ELF-1 (cell line): ENCODE measurements around the gene FNBP1.
A peak's percentile ranks its signal among the peaks of the same experiment; 100 is the strongest.

Source experiments
- DNase-seq: peaks from one replicate; pipeline ENCODE4 v3.0.0-alpha.2; 2016; ENCODE audit warnings: low read depth, low spot score

FNBP1 gene

DNA sequence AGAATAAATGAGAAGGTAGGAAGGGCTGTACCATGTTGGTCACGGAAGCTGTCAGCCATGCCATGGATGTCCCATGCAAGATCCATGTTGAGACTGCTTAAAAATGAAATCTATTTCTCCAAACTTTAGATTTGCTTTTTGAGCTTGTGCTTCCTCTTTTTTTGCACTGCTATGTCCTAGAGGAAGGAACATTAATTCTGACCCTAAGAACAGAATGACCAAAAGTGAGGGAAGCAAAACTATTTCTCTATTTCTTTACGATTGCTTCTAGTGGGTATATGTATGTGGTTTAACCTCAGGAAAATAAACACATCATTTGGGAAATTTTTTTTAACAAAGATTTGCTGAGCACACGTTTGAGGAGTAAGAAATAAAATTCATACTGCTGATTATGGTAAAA lies 123.1 kb downstream of the FNBP1 start:
- no peak for DNase-seq

DNA sequence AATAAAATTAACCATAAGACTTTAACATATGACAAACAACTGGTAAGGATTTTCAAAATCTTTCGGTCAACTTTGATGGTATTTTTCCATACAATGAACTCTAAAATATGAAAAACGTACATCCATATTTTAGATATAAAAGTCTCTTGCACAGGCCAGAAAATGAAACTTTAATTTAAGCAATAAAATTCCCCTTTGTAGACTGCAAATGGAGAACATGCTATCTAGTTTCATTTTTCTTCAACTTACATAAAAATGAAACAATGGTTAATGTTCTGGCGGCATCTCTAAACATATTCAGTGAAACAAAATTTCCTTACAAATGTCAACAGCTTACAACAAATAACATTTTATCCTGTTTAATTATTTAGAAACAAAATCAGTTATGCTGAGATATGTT lies 123.7 kb downstream of the FNBP1 start:
- DNase-seq = no peak

- DNase-seq = no peak
Measured at GRCh38 chr9:129918296-129918950, 124.6 kb downstream of the FNBP1 start.

GRCh38 chr9:129916707-129917106 lies 126.3 kb downstream of the FNBP1 start:
- DNase-seq = no peak

DNA sequence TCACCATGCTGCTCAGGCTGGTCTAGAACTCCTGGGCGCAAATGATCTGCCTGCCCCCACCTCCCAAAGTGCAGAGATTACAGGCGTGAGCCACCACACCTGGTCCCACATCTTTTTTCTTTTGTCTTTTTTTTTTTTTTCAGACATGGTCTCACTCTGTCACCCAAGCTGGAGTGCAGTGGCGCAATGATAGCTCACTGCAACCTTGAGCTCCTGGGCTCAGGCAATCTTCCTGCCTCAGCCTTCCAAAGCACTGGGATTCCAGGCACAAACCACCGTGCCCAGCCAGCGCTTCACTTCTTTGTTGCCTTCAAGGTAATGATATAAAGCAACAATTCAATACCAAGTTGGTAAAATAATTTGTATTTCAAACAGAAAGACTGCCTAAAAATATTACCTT lies 128.9 kb downstream of the FNBP1 start:
- no peak for DNase-seq

- DNase-seq = peak; percentile 18
Measured at GRCh38 chr9:129910628-129911567, 132.1 kb downstream of the FNBP1 start.

- no peak for DNase-seq
Measured at GRCh38 chr9:129909851-129910250, 133.1 kb downstream of the FNBP1 start.

- DNase-seq = peak; percentile 18
Measured at GRCh38 chr9:129908906-129909305, 134.1 kb downstream of the FNBP1 start.

DNA sequence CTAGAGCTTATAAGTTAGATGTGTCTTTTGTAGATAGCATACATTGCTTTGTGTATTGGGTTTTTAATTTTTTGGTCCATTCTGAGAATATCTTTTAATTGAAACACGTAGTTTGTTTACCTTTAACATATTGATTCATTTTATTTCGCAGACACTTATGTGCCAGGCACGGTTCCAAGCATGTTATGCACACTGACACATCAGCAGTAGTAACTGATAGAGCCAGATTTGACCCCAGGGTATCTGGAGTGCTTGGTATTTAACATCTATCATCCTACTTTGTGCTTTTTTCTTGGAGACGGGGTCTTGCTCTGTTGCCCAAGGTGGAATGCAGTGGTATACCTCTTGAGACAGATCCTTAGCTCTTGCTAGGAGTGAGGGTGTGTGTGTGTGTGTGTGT lies 135.8 kb downstream of the FNBP1 start:
- DNase-seq = no peak

GRCh38 chr9:129906298-129906697 lies 136.7 kb downstream of the FNBP1 start:
- no peak for DNase-seq

GRCh38 chr9:129904734-129905133 lies 138.3 kb downstream of the FNBP1 start:
- no peak for DNase-seq

DNA sequence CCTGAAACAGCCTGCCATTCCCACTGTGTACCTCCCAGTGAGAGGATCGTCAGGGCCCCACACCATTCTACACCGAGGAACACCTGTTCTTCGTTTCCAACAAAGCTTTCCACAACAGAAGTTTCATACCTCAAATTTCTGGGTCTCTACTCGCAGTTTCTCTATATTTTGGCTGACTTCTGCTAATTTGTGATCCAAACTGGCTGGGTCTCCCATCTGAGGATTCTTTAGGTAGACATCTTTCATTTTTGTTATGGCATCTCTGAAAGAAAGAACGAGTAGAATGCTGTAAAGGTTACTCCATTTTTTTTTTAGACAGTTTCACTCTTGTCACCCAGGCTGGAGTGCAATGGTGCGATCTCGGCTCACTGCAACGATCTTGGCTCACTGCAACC lies 140.3 kb downstream of the FNBP1 start:
- DNase-seq = no peak

GRCh38 chr9:129901993-129902739 lies 140.8 kb downstream of the FNBP1 start:
- no peak for DNase-seq

- DNase-seq = no peak
Measured at GRCh38 chr9:129900263-129901027, 142.5 kb downstream of the FNBP1 start.

GRCh38 chr9:129899620-129900019 lies 143.4 kb downstream of the FNBP1 start:
- DNase-seq = no peak

DNA sequence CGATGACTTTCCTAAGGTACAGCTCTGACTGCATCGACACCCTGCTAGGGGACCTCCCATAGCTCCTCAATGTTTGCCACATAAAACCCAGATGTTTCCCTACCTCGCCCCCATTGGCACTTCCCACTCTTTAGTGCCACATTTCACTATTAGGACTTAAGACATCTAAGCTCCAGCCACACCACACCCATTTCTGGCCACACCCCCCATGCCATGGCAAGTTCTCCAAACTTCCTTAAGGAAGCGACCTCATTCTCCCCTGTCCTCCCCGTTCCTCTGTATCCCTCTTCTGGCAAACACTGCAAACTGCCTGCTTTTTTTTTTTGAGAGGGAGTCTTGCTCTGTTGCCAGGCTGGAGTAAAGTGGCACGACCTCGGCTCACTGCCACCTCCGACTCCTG lies 144.8 kb downstream of the FNBP1 start:
- DNase-seq = peak; percentile 48

DNA sequence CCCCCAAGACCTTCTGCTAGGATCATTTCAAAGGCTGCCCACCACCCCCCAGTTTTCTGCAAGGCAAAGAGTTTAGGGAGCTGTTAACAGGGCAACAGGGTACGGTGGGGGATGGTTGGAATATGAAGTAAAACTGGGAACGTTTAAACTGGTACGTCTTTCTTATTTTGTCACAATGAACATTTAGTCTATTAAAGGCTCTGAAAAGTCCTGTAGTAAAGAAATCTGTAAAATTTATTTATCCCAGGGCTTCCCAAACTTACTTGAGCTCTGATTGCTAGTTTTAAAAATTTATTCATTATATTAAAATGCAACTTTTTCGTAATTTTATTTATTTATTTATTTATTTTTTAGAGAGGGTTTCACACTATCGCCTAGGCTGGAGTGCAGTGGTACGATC lies 145.7 kb downstream of the FNBP1 start:
- DNase-seq = no peak

GRCh38 chr9:129895376-129896268 lies 147.4 kb downstream of the FNBP1 start:
- DNase-seq = no peak

- no peak for DNase-seq
Measured at GRCh38 chr9:129894120-129894823, 148.7 kb downstream of the FNBP1 start.

DNA sequence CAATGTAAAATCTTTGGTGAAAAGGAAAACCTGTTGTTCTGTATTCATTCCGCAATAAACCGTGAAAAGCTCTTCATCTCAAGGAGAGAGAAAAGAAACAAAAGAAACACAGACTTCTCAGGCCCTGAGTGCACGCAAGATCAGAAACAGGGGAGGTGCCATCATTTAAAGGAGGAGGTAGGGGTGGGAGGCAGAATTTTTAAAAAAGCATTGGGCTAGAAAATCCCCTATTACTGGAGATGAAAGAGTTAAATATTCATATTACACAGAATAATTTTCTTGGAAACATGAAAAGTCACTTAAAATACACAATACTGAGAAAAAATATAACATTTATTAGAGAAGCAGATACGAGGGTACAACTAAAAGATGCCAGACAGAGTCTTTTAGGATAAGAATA lies 151.4 kb downstream of the FNBP1 start:
- DNase-seq = no peak
